Astrocyte (in vitro differentiated cells and primary cell): ENCODE measurements around the gene DPY30.

Experiments used
- EZH2 ChIP-seq: IDR thresholded peaks from 2 replicates; pipeline ENCODE4 v1.6.1; 2012; ENCODE audit warnings: mild to moderate bottlenecking, low read length, inconsistent platforms; ENCODE audit not compliant: insufficient read depth
- TF ChIP-seq, protein P1 (sequence below): IDR thresholded peaks from 2 replicates; pipeline ENCODE4 v1.5.1; 2011; ENCODE audit warnings: low read depth, mild to moderate bottlenecking, inconsistent platforms, low read length, moderate library complexity; ENCODE audit not compliant: insufficient read depth

GRCh38 chr2:31986906-31987305 lies 52.7 kb downstream of the DPY30 start:
- TF ChIP-seq, protein P1, sequence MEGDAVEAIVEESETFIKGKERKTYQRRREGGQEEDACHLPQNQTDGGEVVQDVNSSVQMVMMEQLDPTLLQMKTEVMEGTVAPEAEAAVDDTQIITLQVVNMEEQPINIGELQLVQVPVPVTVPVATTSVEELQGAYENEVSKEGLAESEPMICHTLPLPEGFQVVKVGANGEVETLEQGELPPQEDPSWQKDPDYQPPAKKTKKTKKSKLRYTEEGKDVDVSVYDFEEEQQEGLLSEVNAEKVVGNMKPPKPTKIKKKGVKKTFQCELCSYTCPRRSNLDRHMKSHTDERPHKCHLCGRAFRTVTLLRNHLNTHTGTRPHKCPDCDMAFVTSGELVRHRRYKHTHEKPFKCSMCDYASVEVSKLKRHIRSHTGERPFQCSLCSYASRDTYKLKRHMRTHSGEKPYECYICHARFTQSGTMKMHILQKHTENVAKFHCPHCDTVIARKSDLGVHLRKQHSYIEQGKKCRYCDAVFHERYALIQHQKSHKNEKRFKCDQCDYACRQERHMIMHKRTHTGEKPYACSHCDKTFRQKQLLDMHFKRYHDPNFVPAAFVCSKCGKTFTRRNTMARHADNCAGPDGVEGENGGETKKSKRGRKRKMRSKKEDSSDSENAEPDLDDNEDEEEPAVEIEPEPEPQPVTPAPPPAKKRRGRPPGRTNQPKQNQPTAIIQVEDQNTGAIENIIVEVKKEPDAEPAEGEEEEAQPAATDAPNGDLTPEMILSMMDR: no peak
- no peak for TF ChIP-seq EZH2
